Right kidney (tissue), 9 donors: ENCODE results near the gene EGR2.

Experiments used
- DNase-seq: peaks from one replicate; pipeline ENCODE4 v3.0.0-alpha.2; 2016
- long read RNA-seq, 8 donors: transcript quantifications; one replicate each; lab custom pipeline, GENCODE V29; 2026

The EGR2 gene
- long read RNA-seq, donor 1, partial matches to known transcripts, result 0 of 1 reads
- long read RNA-seq, donor 1, other reads (novel, unspliced or antisense), result 0 of 1 reads
- long read RNA-seq, donor 2, partial matches to known transcripts, result 0 of 1 reads
- long read RNA-seq, donor 2, other reads (novel, unspliced or antisense), result 0 of 1 reads
- long read RNA-seq, donor 3, result 0 reads
- long read RNA-seq, donor 4, result 0 reads
- long read RNA-seq, donor 5, result 0 reads
- long read RNA-seq, donor 6, partial matches to known transcripts, result 0 of 1 reads
- long read RNA-seq, donor 6, other reads (novel, unspliced or antisense), result 0 of 1 reads
- long read RNA-seq, donor 7, partial matches to known transcripts, result 0 of 1 reads
- long read RNA-seq, donor 7, other reads (novel, unspliced or antisense), result 0 of 1 reads
- long read RNA-seq, donor 8, result 0 reads

- peak; percentile 99 for DNase-seq
Measured at GRCh38 chr10:62816331-62817120, at the start of gene EGR2. Gene EGR2, minus strand, starts transcription at chr10:62816366. Its CDS starts 337 bp downstream, at chr10:62816029.

- DNase-seq, result no peak
Measured at GRCh38 chr10:62862447-62862846, 46.3 kb upstream of the EGR2 start.

GRCh38 chr10:62861507-62861906 is 45.3 kb upstream of the EGR2 start:
- DNase-seq, result no peak

GRCh38 chr10:62860946-62861345 is 44.8 kb upstream of the EGR2 start:
- no peak for DNase-seq

GRCh38 chr10:62858364-62858763 is 42.2 kb upstream of the EGR2 start:
- DNase-seq, result no peak

- no peak for DNase-seq
Measured at GRCh38 chr10:62856021-62856420, 39.9 kb upstream of the EGR2 start.

- no peak for DNase-seq
Measured at GRCh38 chr10:62853710-62854109, 37.5 kb upstream of the EGR2 start.

GRCh38 chr10:62852961-62853702 is 37.0 kb upstream of the EGR2 start:
- DNase-seq, result no peak

GRCh38 chr10:62851442-62851841 is 35.3 kb upstream of the EGR2 start:
- DNase-seq, result no peak

GRCh38 chr10:62850646-62851045 is 34.5 kb upstream of the EGR2 start:
- DNase-seq, result no peak

- DNase-seq, result no peak
Measured at GRCh38 chr10:62847433-62847832, 31.3 kb upstream of the EGR2 start.

- DNase-seq, result no peak
Measured at GRCh38 chr10:62844280-62845011, 28.3 kb upstream of the EGR2 start.

GRCh38 chr10:62843600-62843999 is 27.4 kb upstream of the EGR2 start:
- no peak for DNase-seq

- DNase-seq, result no peak
Measured at GRCh38 chr10:62842983-62843382, 26.8 kb upstream of the EGR2 start.

GRCh38 chr10:62839590-62839989 is 23.4 kb upstream of the EGR2 start:
- DNase-seq, result no peak

GRCh38 chr10:62831346-62831745 is 15.2 kb upstream of the EGR2 start:
- DNase-seq, result no peak

GRCh38 chr10:62830679-62831078 is 14.5 kb upstream of the EGR2 start:
- no peak for DNase-seq

- no peak for DNase-seq
Measured at GRCh38 chr10:62829622-62830021, 13.5 kb upstream of the EGR2 start.

GRCh38 chr10:62826273-62826672 is 10.1 kb upstream of the EGR2 start:
- no peak for DNase-seq

GRCh38 chr10:62820586-62820985 is 4.4 kb upstream of the EGR2 start:
- DNase-seq, result no peak

- DNase-seq, result no peak
Measured at GRCh38 chr10:62819141-62819920, 3.2 kb upstream of the EGR2 start.
